Panc1 (cell line): ENCODE measurements around the gene USF1. TPM values are rescaled to one million over a fixed set of nuclear protein-coding genes. Genes with fewer than 3 reads are reported as not detected.

Source experiments
- ATAC-seq: fragments of 200-7000 bp; cut with Tn5 transposase; 2 replicates; pipeline ENCODE4 v1.9.1; 2020; ENCODE audit warnings: mild to moderate bottlenecking, moderate library complexity
- BruUV-seq: library from RNA; stranded (reverse); fragments of 400-500 nt; replicated peaks from 2 replicates; lab custom pipeline; 2021; lab: Mats Ljungman, UMichigan
- CTCF ChIA-PET: fragments of 300-600 bp; sonication (Branson Sonifier 250); formaldehyde crosslinking; loops from one replicate; lab custom pipeline; 2022; ENCODE audit warnings: antibody characterized with exemption; lab: Charles Lee
- POLR2A ChIA-PET: fragments of 300-600 bp; sonication (Branson Sonifier 250); formaldehyde crosslinking; loops from one replicate; lab custom pipeline; 2022; ENCODE audit warnings: antibody characterized with exemption; lab: Charles Lee
- DNase-seq: peaks from one replicate; pipeline ENCODE4 v3.0.0-alpha.2; 2010; ENCODE audit warnings: low read depth, low spot score
- H3K27ac ChIP-seq: 2 replicates; pipeline ENCODE4 v1.5.1; 2011; ENCODE audit warnings: mild to moderate bottlenecking, low read length, inconsistent platforms
- H3K27me3 ChIP-seq: fragments of 200-500 bp; sonication (Bioruptor generic); 2 replicates; pipeline ENCODE4 v1.6.0; 2014; ENCODE audit warnings: low read length, inconsistent platforms; ENCODE audit not compliant: control insufficient read depth, insufficient read depth
- H3K36me3 ChIP-seq: fragments of 200-500 bp; sonication (Bioruptor generic); 2 replicates; pipeline ENCODE4 v1.5.1; 2014; ENCODE audit warnings: inconsistent platforms, mild to moderate bottlenecking, low read length, moderate library complexity; ENCODE audit not compliant: control insufficient read depth, insufficient read depth
- H3K4me1 ChIP-seq: 2 replicates; pipeline ENCODE4 v1.5.1; 2011; ENCODE audit warnings: inconsistent platforms, mild to moderate bottlenecking, low read length, moderate library complexity; ENCODE audit not compliant: control insufficient read depth, insufficient read depth
- H3K4me3 ChIP-seq, 2 experiments: 2 replicates each; pipeline ENCODE4 v1.5.1; 2011 to 2012; ENCODE audit warnings: low read depth in 2 of 2, low read length in 2 of 2, mild to moderate bottlenecking in 2 of 2, inconsistent platforms in 1 of 2, moderate library complexity in 1 of 2
- H3K9me3 ChIP-seq: fragments of 200-500 bp; sonication (Bioruptor generic); 2 replicates; pipeline ENCODE4 v1.5.1; 2014; ENCODE audit warnings: low read depth, mild to moderate bottlenecking, inconsistent platforms, low read length, moderate library complexity; ENCODE audit not compliant: control insufficient read depth, insufficient read depth
- POLR2AphosphoS5 ChIP-seq: IDR thresholded peaks from 2 replicates; pipeline ENCODE4 v1.6.1; 2012; ENCODE audit warnings: mild to moderate bottlenecking, low read depth, low read length, moderate library complexity
- REST ChIP-seq, 2 experiments: IDR thresholded peaks; 2 replicates each; pipeline ENCODE4 v1.6.1; 2011 to 2012; ENCODE audit warnings: low read depth in 2 of 2, control low read depth in 1 of 2, low read length in 1 of 2, mild to moderate bottlenecking in 1 of 2, moderate library complexity in 1 of 2; ENCODE audit not compliant: insufficient read depth in 1 of 2
- SIN3A ChIP-seq: IDR thresholded peaks from 2 replicates; pipeline ENCODE4 v1.6.1; 2012; ENCODE audit warnings: low read depth, mild to moderate bottlenecking, low read length, moderate library complexity, borderline replicate concordance; ENCODE audit not compliant: insufficient read depth
- TCF7L2 ChIP-seq: IDR thresholded peaks from 2 replicates; pipeline ENCODE4 v1.6.1; 2011; ENCODE audit warnings: mild to moderate bottlenecking, low read depth, low read length, inconsistent platforms
- in situ Hi-C: cut with HindIII; loops from 2 replicates; pipeline ENCODE4 v1.10.0; 2016; ENCODE audit warnings: low sequenced_read_pairs, low pct_unique_long_range_greater_than_20kb
- intact Hi-C: fragments of 100-400 bp; cut with micrococcal nuclease; formaldehyde crosslinking; loops from one replicate; pipeline ENCODE4 v1.10.0; 2022; ENCODE audit not compliant: unreplicated experiment
- total RNA-seq: library from RNA; stranded (reverse); gene quantifications from one replicate; pipeline ENCODE4 v1.2.1, GENCODE V29; 2021; ENCODE audit not compliant: unreplicated experiment
- TF ChIP-seq, protein P1 (sequence below): fragments of 450-650 bp; IDR thresholded peaks from 2 replicates; pipeline ENCODE4 v1.5.1; 2017; ENCODE audit warnings: mild to moderate bottlenecking

USF1 gene
- total RNA-seq, 1 experiment from 2014 or later = 57.7 TPM

GRCh38 chr1:161082483-161082882 is 36.7 kb upstream of the USF1 start:
- intact Hi-C loops = no loop called here
- ChIA-PET CTCF (no interaction called here), POLR2A (no interaction called here)
- no peak for TF ChIP-seq REST (IDR thresholded peaks at IDR 0.05; ENCODE audit: insufficient read depth in 1 of 2, low read depth in 2 of 2, low read length in 1 of 2)
- TF ChIP-seq, protein P1, sequence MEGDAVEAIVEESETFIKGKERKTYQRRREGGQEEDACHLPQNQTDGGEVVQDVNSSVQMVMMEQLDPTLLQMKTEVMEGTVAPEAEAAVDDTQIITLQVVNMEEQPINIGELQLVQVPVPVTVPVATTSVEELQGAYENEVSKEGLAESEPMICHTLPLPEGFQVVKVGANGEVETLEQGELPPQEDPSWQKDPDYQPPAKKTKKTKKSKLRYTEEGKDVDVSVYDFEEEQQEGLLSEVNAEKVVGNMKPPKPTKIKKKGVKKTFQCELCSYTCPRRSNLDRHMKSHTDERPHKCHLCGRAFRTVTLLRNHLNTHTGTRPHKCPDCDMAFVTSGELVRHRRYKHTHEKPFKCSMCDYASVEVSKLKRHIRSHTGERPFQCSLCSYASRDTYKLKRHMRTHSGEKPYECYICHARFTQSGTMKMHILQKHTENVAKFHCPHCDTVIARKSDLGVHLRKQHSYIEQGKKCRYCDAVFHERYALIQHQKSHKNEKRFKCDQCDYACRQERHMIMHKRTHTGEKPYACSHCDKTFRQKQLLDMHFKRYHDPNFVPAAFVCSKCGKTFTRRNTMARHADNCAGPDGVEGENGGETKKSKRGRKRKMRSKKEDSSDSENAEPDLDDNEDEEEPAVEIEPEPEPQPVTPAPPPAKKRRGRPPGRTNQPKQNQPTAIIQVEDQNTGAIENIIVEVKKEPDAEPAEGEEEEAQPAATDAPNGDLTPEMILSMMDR = no peak
- TF ChIP-seq POLR2AphosphoS5 = no peak
- no peak for TF ChIP-seq TCF7L2
- no peak for TF ChIP-seq SIN3A
- no peak for DNase-seq
- no peak overlapping the region for H3K4me3 ChIP-seq
- no peak overlapping the region for H3K27ac ChIP-seq
- in situ Hi-C loops = no loop called here
- H3K9me3 ChIP-seq = no peaks in the 10 kb centered on the region
- no peaks in the 10 kb centered on the region for H3K27me3 ChIP-seq
- no peak for ATAC-seq
- BruUV-seq = no TSS peak
- no peaks in the 10 kb centered on the region for H3K36me3 ChIP-seq
- peaks cover 4% of the 10 kb centered on the region; the same call in 1 of the 2 replicates for H3K4me1 ChIP-seq

DNA sequence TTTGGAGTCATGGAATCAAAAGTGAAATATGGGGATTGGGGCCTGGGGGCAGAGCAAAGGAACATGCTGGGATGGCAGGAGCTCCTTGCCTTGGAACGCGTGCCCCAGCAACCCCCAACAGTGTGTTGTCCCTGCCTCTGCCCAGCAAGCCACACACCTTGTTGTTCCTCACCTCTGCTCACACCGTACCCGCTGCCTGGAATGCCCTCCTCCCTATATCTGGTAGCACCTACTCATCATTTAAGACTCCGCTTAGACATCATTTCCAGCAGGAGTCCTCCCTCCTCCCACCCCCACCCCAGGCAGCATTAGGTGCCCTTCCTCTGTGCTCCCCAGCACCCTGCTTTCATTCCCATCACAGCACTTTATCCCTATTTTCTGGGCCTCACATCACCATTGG is 35.7 kb upstream of the USF1 start:
- CTCF ChIA-PET = interaction anchor here (0.6 kb wide), 1 partner anchor 32 kb away, joined by 4 read pairs; no protein-coding TSS in a partner anchor

More for the DNA sequence above, 35.7 kb upstream of the USF1 start:
- DNase-seq (no peak), ATAC-seq (no peak)
- peaks cover 4% of the 10 kb centered on the region; the same call in 1 of the 2 replicates for H3K4me1 ChIP-seq
- H3K4me3 ChIP-seq = no peak overlapping the region
- no peaks in the 10 kb centered on the region for H3K27me3 ChIP-seq
- POLR2A ChIA-PET = interaction anchor here (0.6 kb wide), 1 partner anchor 73 kb away, joined by 4 read pairs; no protein-coding TSS in a partner anchor
- H3K36me3 ChIP-seq = no peaks in the 10 kb centered on the region
- in situ Hi-C loops (no loop called here), intact Hi-C loops (no loop called here)
- no peaks in the 10 kb centered on the region for H3K9me3 ChIP-seq
- TF ChIP-seq, protein P1 = no peak
- no peak for TF ChIP-seq SIN3A
- H3K27ac ChIP-seq = no peak overlapping the region
- BruUV-seq = no TSS peak
